AG10803 (cell line): ENCODE data around the gene PCARE.

Experiments
- DNase-seq: peaks from one replicate; pipeline ENCODE4 v3.0.0; 2010; ENCODE audit warnings: low read depth
- H3K4me3 ChIP-seq: 2 replicates; pipeline ENCODE4 v1.5.1; 2011; ENCODE audit warnings: mild to moderate bottlenecking, low read length, control low read depth
- CTCF ChIP-seq: conservative IDR thresholded peaks from 2 replicates; pipeline ENCODE4 v1.5.1; 2011; ENCODE audit warnings: mild to moderate bottlenecking, low read length, control low read depth, inconsistent platforms

The PCARE gene

GRCh38 chr2:29057006-29057405, 17.3 kb downstream of the PCARE start:
- no peak for DNase-seq
- no peak for TF ChIP-seq CTCF
- H3K4me3 ChIP-seq: no peak overlapping the region

GRCh38 chr2:29056452-29056851, 17.9 kb downstream of the PCARE start:
- TF ChIP-seq CTCF: no peak

DNA sequence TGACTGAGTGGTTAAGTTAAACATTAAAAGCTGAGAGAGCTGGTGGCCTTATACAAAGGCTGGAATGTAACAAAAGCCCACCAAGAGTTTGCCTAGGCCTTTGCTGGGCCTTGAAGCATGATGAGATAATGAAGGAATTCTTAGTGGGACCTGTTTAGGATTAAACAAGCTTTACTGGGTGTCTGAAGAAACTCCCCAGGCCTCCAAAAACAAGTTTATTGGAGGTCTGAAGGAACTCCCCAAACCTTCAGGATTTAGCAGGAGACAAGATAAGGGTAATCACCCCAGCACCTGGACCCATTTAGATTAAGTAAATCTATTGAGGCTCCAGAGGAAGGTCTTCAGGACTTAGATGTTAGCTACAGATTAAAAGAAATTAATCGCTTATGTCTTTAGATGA, 18.7 kb downstream of the PCARE start:
- no peak for TF ChIP-seq CTCF
- DNase-seq: no peak
- H3K4me3 ChIP-seq: no peak overlapping the region

More at GRCh38 chr2:29056452-29056851, 17.9 kb downstream of the PCARE start:
- H3K4me3 ChIP-seq: no peak overlapping the region
- DNase-seq: no peak

- no peak for DNase-seq
- no peak for TF ChIP-seq CTCF
Observed at GRCh38 chr2:29054430-29054829, 19.9 kb downstream of the PCARE start.

GRCh38 chr2:29053670-29054400, 20.5 kb downstream of the PCARE start:
- no peak for DNase-seq
- H3K4me3 ChIP-seq: no peak overlapping the region
- TF ChIP-seq CTCF: no peak

More at GRCh38 chr2:29054430-29054829, 19.9 kb downstream of the PCARE start:
- no peak overlapping the region for H3K4me3 ChIP-seq

DNA sequence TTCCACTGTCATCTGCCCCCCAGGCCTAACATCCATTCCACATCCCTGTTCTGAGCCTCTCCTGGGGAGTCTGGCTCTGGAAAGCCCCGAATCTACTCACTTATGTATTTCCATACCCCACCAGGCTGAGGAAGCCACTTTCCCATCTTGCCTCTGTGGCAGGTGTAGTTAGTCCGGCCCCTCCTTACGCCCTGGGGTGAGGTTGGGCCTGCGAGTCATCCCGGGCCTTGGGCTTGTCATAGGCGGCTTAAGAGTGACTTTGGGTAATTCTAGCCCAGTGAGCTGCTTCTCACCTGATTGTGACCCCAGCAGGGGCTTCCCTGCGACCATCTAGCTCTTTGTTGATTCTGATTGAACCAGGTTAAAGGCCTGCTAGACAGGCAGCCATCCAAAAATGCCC, 21.1 kb downstream of the PCARE start:
- H3K4me3 ChIP-seq: no peak overlapping the region
- no peak for DNase-seq
- no peak for TF ChIP-seq CTCF

DNA sequence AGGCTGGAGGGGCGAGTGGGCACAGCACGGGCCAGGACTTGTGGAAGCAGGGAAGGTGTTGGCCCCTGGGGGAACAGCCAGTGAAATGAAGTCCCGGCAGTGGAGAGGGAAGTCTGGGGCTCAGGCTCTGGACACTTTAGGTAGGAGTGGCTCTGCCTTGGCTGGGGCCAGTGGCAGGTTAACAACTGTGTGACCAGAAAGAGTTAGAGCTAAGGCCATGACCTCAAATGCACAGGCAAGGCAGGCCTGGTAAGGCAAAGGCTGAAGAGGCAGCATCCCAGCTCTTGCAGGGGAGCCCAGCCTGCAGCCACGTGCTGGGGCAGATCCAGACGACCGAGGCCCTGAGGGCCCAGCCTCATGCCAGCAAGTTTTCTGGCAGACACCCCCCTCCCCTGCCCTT, 21.5 kb downstream of the PCARE start:
- H3K4me3 ChIP-seq: no peak overlapping the region
- DNase-seq: no peak
- TF ChIP-seq CTCF: no peak
